Measurements from ENCODE around the gene FUT2. TPM values are rescaled to one million over a fixed set of nuclear protein-coding genes. Genes with fewer than 3 reads are reported as not detected.

FUT2 gene
- total and polyA plus RNA-seq, 10 of the 15 experiments (the other 5 are each of a cell fraction or from before 2014, with no cell fraction given), result 0.02 to 0.13 (median 0.07) TPM; not detected in 7

DNA sequence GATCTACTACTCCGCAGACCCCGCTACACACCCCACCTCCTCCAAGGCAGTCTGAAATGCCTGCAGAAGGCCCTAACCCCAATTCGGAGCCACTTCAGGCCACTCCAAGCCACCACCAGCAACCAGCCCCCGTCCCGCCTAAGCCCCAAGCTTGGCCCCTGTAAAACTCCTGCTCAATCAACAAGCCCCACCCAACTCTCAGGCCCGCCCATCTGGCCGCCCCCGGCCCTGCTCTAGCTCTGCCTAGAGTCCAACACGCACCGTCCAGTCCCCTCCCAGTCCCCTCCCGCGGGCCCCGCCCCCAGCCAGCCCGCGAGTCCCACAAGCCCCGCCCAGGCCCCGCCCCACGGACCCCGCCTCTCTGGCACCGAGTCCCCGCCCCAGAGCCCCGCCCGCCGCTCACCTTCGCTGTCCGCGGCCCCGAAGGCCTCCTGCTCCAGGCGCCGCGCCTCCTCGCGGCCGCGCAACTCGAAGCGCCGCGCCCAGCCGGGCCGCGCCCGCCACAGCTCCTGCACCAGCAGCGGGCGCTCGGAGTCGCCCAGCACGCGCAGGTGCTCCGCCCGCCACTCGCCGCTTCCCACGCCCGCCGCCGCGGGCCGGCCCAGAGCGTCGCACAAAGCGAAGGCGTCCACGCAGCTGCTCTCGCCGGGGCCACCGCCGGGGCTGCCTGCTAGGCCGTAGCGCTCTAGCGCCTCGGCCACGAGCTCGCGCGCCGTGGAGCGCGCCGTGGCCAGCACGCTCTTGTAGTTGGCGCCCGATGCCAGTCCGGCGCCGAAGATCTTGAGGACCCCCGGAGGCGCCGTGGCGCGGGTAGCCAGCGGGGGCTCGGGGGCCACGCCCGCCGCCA lies 43.0 kb downstream of the FUT2 start (continued):
- peak; percentile 40 for TF ChIP-seq RAD21 (IDR thresholded peaks at IDR 0.05; ENCODE audit: insufficient read depth, low read depth, low read length)
- TF ChIP-seq, protein P1, sequence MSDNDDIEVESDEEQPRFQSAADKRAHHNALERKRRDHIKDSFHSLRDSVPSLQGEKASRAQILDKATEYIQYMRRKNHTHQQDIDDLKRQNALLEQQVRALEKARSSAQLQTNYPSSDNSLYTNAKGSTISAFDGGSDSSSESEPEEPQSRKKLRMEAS (IDR thresholded peaks at IDR 0.05; ENCODE audit: low read depth, low read length), result peak; percentile 56; the same call in 1 of the 2 replicates
- 0 out of 2 replicates have a peak, but pooled peaks have one; percentile 23 for TF ChIP-seq SMC3 (IDR thresholded peaks at IDR 0.05; ENCODE audit: borderline replicate concordance, low read length)
- peak; percentile 84; the same call in 1 of the 2 replicates for TF ChIP-seq GATAD2B (conservative IDR thresholded peaks at IDR 0.05; ENCODE audit: low read depth)
- peak in 1 of 2 experiments; percentile 11; a peak in 1 of 3 replicates for TF ChIP-seq EGR1 (IDR thresholded peaks at IDR 0.05; ENCODE audit: borderline replicate concordance in 1 of 2, low read depth in 2 of 2, low read length in 2 of 2)
- peak; percentile 53; the same call in 1 of the 2 replicates for TF ChIP-seq TCF12 (IDR thresholded peaks at IDR 0.05; ENCODE audit: low read depth, low read length)
- no peak for TF ChIP-seq STAT3 (IDR thresholded peaks at IDR 0.05; ENCODE audit: low read depth, low read length)

GRCh38 chr19:48739404-48740163 lies 43.8 kb downstream of the FUT2 start:
- ChIA-PET POLR2A (no interaction called here), CTCF (interaction anchor here (1.1 to 1.2 kb wide), 3 partner anchors 43 to 65 kb away, joined by 3 read pairs; no protein-coding TSS in a partner anchor), SMC1A (ENCODE audit: uncharacterized antibody, unreplicated experiment) (interaction anchor here (1.1 kb wide), 1 partner anchor 19 kb away, joined by 3 read pairs; no protein-coding TSS in a partner anchor), RAD21 (ENCODE audit: unreplicated experiment) (interaction anchor here (1.5 kb wide), 1 partner anchor 48 kb away, joined by 3 read pairs; no protein-coding TSS in a partner anchor)
- H3K4me1 ChIP-seq (ENCODE audit: control insufficient read depth, insufficient read depth, low read length), result peaks cover 5% of the 10 kb centered on the region
- no peaks in the 10 kb centered on the region; the same call in 2 of the 3 replicates for H3K9me3 ChIP-seq (replicated peaks; ENCODE audit: control insufficient read depth, insufficient read depth, low read length)
- TF ChIP-seq EGR1 (IDR thresholded peaks at IDR 0.05; ENCODE audit: borderline replicate concordance in 1 of 2, low read depth in 2 of 2, low read length in 2 of 2) (peak in 1 of 2 experiments; percentile 63; a peak in 1 of 3 replicates), SUZ12 (IDR thresholded peaks at IDR 0.05; ENCODE audit: unreplicated experiment) (peak; percentile 46), MXI1 (IDR thresholded peaks at IDR 0.05; ENCODE audit: low read depth, low read length) (no peak)
- peaks cover 6 to 9% of the 10 kb centered on the region in 2 experiments; a peak in 3 of 4 replicates for H3K27me3 ChIP-seq (replicated peaks in 1 of 2; ENCODE audit: control insufficient read depth in 2 of 2, insufficient read depth in 2 of 2, low read length in 1 of 2)
- no peaks in the 10 kb centered on the region for H3K36me3 ChIP-seq (ENCODE audit: control insufficient read depth in 2 of 2, insufficient read depth in 2 of 2, low read length in 1 of 2)
- peak overlapping the region; percentile 75 for H3K4me2 ChIP-seq (ENCODE audit: control insufficient read depth, insufficient read depth)
- ATAC-seq (no peak), FAIRE-seq (no peak), DNase-seq (ENCODE audit: low read depth, low spot score) (no peak)
- intact Hi-C loops (cut with micrococcal nuclease; ENCODE audit: unreplicated experiment), result no loop called here
- H2AFZ ChIP-seq (ENCODE audit: control insufficient read depth, low read depth, low read length), result peak overlapping the region; percentile 69
- WGBS (ENCODE audit: insufficient coverage, insufficient replicate concordance, low lambda C conversion rate, missing lambda C conversion rate), result 8% methylated on average over 14 of the region's 51 CpGs
- H4K20me1 ChIP-seq (ENCODE audit: control insufficient read depth, insufficient read depth), result no peaks in the 10 kb centered on the region
- H3K4me3 ChIP-seq, result peak overlapping the region; percentile 44; the same call in 1 of the 2 replicates
- in situ Hi-C loops (cut with MboI), result no loop called here
- H3K9ac ChIP-seq (ENCODE audit: control insufficient read depth, insufficient read depth, low read length), result no peak overlapping the region
- no peaks in the 10 kb centered on the region for H3K79me2 ChIP-seq (ENCODE audit: control insufficient read depth, insufficient read depth, low read length)
- H3K27ac ChIP-seq (ENCODE audit: control insufficient read depth, insufficient read depth), result no peak overlapping the region
- BruUV-seq (replicated peaks), result no TSS peak

All from GM12878 (cell line).